Right ventricle myocardium inferior (tissue), 1 donor: ENCODE results near the gene GOLGB1. TPM values are rescaled to one million over a fixed set of nuclear protein-coding genes. Genes with fewer than 3 reads are reported as not detected.
"Not testable (repeated sequence)": the region's sequence is repeated elsewhere in the genome, so short reads cannot be mapped to it uniquely, and the experiment has no call there.

Experiments used
- ATAC-seq: fragments of 200-7000 bp; cut with Tn5 transposase; one replicate; pipeline ENCODE4 v1.9.1; 2020; ENCODE audit warnings: mild to moderate bottlenecking, moderate library complexity
- DNase-seq: peaks from one replicate; pipeline ENCODE4 v3.0.0; 2021; ENCODE audit errors: missing footprints
- intact Hi-C: fragments of 100-400 bp; cut with DNase I; formaldehyde crosslinking; loops from one replicate; pipeline ENCODE4 v1.11.0; 2022
- long read RNA-seq: library from polyadenylated mRNA; unstranded; transcript quantifications from one replicate; pipeline ENCODE4 v2.0.0, GENCODE V29; 2021
- total RNA-seq: library from RNA; stranded (reverse); fragmentation: NEBNext Ultra II Directional; extraction: Animal tissue kit (Norgen Biotek cat#: 25700); gene quantifications from one replicate; pipeline ENCODE4 v1.2.1, GENCODE V29; 2021
- donor health status: DM: no; HTN: yes; CAD: no; lungs with severe emphysema.

The GOLGB1 gene, protein sequence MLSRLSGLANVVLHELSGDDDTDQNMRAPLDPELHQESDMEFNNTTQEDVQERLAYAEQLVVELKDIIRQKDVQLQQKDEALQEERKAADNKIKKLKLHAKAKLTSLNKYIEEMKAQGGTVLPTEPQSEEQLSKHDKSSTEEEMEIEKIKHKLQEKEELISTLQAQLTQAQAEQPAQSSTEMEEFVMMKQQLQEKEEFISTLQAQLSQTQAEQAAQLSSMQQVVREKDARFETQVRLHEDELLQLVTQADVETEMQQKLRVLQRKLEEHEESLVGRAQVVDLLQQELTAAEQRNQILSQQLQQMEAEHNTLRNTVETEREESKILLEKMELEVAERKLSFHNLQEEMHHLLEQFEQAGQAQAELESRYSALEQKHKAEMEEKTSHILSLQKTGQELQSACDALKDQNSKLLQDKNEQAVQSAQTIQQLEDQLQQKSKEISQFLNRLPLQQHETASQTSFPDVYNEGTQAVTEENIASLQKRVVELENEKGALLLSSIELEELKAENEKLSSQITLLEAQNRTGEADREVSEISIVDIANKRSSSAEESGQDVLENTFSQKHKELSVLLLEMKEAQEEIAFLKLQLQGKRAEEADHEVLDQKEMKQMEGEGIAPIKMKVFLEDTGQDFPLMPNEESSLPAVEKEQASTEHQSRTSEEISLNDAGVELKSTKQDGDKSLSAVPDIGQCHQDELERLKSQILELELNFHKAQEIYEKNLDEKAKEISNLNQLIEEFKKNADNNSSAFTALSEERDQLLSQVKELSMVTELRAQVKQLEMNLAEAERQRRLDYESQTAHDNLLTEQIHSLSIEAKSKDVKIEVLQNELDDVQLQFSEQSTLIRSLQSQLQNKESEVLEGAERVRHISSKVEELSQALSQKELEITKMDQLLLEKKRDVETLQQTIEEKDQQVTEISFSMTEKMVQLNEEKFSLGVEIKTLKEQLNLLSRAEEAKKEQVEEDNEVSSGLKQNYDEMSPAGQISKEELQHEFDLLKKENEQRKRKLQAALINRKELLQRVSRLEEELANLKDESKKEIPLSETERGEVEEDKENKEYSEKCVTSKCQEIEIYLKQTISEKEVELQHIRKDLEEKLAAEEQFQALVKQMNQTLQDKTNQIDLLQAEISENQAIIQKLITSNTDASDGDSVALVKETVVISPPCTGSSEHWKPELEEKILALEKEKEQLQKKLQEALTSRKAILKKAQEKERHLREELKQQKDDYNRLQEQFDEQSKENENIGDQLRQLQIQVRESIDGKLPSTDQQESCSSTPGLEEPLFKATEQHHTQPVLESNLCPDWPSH (N-terminal part only)
- total RNA-seq, result 47.5 TPM
- long read RNA-seq, partial matches to known transcripts, result 3 of 4 reads
- long read RNA-seq, other reads (novel, unspliced or antisense), result 1 of 4 reads

DNA sequence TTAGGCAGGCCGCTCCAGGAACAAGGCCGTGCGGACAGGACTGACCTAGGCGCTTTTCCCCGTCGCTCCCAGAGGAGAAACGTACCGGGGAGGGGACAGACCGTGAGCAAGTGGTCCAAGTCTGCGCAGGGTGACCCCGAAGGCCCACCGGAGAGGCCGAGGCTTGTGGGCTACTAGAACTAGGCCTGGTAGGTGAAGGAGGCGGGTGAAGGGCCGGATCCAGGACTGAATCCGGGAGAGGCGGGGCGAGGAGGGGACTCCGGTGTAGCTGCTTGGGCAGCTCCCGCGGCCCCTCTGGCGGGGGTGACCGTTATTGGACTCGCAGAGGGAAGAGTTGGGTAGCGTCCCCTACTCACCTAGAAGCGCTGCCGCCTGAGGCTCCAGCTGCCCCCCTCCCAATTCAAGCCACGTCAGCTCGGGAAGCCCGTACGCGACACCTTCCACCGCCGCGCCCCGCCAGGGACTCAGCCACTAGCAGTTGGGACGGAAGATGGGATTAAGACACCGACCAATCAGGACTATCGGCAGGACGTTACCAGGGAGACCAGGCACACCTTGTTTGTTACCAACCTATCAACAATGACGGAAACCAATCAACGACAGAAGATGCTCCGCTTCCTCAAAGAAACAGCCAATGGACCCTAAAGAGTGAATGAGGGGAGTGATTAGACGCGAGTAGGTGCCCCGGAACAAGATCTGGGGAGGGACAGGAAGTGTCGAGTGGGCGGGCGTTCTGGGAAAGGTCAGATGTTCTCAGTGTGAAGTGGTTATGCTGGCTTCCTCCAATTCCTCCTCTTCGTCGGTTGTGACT, at the start of gene GOLGB1:
TSS of gene GOLGB1 (minus strand) at position 466 of the 811 bp plus-strand sequence. CDS start 18,770 bp downstream, outside the sequence.
- ATAC-seq (peak; percentile 97), DNase-seq (peak; percentile 95)
- intact Hi-C loops, result loop anchor here (5.0 to 10.0 kb wide), 3 partner anchors 52 to 205 kb away; partner anchors contain the start of gene POLQ

DNA sequence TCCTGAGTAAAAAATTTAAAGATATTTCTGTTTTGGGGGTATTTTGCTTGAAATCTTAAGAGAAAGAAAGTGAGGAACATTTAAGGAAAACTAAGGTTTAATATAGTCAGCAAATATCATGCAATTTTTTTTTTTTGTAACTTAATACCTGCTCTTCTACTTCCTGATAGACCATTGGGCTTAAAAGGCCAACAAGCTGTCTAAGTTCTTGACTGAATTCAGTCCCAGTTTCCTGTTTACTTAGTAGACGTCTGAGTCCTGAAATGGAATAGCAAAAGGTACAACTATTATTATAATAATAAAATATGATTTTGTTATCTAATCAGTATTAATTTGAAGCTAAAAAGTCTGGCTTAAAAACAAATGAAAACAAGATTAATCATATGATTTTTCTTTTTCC, 47.4 kb upstream of the GOLGB1 start:
- intact Hi-C loops, result no loop called here
- ATAC-seq, result no peak
- no peak for DNase-seq

DNA sequence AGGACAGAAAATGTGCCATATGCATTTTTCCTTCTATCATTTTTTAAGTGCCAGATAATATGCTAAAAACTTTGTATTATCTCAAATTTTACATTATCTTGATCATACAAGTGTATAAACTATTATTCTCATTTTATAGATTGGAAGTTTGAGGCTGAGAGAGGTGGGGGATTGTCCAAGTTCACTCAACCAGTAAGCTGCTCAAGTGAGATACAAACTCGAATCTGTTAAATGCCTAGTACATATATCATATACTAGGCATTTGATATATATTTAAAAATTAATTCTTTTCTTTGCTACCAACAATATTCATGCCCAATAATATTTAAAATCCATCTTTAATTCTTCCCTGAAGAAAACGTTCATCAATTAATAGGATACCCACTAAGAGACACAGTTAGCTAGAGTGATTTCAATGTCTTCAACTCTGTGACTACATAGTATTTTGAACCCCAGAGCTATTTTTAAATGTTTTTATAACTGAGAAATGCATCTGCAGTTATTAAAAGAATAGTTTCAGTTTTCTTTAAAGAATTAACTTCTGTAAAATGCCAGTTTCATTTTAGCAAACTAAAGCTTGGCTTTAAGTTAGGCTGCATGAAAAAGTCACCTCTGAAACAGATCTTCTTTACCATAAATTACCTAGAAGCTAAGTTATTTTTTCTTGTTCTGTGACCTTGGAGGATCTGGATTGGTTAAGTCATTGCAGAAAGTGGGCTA, 44.9 kb upstream of the GOLGB1 start:
- DNase-seq, result no peak
- ATAC-seq, result no peak
- intact Hi-C loops, result no loop called here

DNA sequence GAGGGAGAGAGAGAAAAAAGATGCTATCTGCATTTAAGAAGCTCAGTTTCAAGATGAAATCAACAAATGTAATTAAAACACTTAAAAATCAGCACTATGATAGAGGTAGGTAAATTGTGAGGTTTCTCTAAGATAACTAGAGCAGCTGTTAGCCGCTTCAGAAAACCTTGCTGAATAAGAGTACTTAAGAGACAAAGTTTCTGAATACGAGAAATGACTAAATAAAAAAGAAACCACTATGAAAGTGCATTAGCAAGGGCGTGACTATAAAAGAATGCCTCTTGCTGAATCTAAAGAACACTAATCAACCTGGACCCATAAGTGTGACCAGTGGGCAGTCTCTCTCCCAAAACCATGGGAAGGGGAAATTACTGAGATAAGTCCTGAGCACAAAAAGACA, 43.5 kb upstream of the GOLGB1 start:
- intact Hi-C loops, result no loop called here
- DNase-seq, result no peak
- ATAC-seq, result no peak

DNA sequence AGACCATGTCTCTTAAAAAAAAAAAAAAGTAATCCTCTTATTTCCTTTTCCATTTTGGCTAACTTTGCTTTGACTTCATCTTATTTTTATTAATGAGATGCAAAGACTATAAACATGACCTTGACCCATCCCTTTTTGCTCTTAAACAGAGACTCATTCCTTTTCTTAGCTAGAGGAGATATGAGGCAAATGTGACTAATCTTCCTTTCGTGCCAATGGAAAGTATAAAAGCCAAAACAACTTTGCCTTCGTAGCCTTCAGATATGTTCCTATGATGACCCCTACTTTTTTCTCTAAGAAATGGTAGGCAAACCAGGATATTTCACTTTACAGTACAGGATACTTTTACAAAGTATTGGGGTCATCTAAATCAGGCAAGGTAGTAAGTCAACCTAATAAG, 36.9 kb upstream of the GOLGB1 start:
- intact Hi-C loops, result no loop called here
- peak; percentile 56 for ATAC-seq
- no peak for DNase-seq

DNA sequence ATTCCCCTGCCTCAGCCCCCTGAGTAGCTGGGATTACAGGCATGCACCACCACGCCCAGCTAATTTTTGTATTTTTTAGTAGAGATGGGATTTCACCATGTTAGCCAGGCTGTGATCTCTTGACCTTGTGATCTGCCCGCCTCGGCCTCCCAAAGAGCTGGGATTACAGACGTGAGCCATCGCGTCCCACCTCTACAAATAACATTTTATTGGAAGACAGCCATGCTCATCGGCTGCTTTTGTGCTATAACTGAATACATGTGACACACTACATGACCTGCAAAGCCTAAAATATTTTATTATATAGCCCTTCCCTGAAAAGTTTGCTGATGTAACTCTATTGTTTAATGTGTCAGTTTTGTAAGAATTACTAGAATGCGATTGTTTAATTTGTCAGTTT, 33.2 kb upstream of the GOLGB1 start:
- DNase-seq, result peak; percentile 48
- intact Hi-C loops, ATAC-seq: not testable (repeated sequence)

DNA sequence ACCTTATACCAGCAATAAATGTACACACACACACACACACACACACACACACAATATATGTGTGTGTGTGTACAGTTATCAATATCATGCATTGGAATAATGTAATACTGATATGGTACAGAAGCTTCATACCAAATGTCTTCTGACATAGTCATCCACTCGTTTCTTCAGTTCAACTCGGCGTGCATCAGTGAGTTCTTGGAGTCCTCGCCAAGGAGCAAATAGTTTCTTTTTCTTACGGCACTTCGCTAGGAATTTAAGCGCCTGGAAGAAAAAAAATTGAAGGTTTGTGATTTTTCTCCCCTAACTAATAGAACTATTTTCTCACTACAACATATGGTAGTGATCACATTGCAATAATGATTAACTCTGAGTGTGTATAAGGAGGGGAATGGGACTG, 32.1 kb upstream of the GOLGB1 start:
- ATAC-seq (no peak), DNase-seq (no peak)
- intact Hi-C loops, result no loop called here

DNA sequence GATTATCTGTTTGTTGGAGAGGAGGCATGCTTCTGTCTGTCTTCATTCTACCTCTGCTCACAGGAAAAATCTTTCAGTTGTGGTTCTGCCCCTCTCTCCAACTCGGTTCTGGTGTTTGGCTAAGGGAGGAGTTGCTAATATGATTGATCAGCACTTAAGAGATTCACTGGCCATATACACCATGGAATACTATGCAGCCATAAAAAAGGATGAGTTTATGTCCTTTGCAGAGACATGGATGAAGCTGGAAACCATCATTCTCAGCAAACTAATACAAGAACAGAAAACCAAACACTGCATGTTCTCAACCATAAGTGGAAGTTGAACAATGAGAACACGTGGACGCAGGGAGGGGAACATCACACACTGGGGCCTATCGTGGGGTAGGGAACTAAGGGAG, 25.6 kb upstream of the GOLGB1 start:
- ATAC-seq, result not testable (repeated sequence)

DNA sequence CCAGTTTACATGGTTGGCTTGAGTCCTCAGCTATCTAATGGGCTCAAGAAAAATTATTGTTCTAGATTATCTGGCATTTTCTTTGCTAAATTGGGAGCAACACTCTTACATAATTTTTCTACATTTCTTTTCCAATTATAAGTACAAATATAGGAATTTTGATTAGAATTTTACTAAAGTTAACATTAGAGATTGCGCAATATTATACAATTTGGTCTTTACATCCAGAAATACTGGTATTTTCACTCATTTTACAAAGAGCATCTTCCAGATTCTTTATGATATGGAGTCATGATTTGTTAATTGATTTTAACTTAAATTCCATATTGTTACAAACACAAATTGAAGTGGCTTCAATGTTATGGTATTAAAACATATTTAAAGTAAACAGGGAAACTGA, 19.7 kb upstream of the GOLGB1 start:
- DNase-seq (no peak), ATAC-seq (no peak)

More for the DNA sequence above, 25.6 kb upstream of the GOLGB1 start:
- intact Hi-C loops, DNase-seq: not testable (repeated sequence)

DNA sequence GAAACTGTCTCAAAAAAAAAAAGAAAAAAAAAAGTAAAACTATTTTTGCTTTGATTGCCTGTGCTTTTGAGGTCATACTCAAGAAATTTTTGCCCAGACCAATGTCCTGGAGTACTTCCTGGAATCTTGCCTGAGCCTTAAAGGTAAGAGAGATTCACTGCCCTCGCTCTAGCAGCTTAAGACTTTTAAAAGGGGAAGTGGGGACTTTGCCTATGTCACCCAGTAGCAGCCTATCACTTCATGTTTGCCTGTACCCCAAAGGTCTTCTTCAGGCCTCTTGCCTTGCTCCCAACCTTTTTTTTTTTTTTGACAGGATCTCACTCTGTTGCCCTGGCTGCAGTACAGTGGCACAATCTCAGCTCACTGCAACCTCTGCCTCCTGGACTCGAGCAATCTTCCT, 18.9 kb upstream of the GOLGB1 start:
- ATAC-seq, result no peak
- DNase-seq, result no peak
- intact Hi-C loops, result no loop called here

More for the DNA sequence above, 19.7 kb upstream of the GOLGB1 start:
- intact Hi-C loops, result no loop called here

DNA sequence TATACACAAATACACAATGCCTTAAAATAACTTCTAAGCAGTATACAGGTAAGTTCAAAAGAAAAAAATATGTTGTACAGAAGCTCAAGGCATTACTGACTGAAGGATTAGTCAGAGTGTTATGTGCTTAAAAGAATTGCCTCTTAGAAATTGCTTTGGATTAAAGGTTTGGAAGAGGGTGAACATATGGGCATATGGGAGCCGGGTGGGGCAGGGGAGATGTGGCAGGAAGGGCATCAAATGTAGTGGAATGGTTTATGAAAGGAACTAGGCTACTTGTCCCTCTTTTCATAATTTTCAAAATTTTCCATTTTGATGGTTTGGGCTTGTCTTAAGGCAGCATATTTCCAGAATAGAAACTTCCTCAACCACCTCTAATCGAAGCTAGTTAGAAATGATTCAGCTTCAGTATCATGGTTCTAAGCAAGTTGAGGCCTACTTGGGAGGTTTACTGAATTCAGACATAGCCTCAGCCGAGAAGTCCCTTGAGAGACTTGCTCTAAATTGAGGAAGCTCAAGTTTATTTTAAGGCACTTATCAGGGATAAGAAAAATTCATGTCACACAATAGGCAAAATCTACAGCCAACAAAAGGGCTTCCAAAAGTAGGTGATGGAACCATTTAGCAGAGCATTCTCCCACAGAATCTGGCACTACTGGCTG, 10.1 kb upstream of the GOLGB1 start:
- ATAC-seq, result no peak
- intact Hi-C loops, result no loop called here
- no peak for DNase-seq

DNA sequence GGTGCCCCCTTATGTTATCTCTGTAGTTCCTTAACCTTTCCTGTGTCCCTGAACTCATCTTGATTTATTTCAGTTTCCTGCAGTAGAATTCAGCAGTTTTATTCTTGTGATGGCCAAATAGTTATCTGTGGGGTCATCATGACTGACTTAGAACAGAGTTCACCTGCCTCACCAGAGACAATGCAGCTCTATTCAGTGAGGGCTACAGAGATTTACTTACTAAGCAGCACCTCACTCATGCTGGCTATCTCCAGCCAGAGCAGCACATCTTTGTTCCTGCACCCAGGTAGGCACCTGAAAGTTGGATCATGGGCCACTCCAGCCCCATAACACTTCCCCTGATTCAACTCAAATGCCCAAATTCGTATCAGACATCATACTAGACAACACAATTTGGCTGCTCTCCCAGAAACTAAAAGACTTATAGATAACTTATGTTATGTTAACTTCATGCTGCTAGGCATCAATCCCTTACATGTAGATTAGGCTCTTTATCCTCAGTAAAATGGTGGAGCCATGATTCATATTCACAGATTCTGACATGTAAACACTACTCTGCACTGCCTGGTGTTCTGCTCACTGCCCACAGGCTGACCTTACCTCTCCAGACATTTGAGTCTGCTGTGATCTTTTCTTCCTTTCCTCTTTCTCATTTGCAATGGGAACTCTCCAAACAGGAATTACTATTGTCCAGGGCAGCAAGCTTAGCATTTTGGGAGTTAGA, 9.3 kb upstream of the GOLGB1 start:
- ATAC-seq (no peak), DNase-seq (no peak)
- intact Hi-C loops, result no loop called here

DNA sequence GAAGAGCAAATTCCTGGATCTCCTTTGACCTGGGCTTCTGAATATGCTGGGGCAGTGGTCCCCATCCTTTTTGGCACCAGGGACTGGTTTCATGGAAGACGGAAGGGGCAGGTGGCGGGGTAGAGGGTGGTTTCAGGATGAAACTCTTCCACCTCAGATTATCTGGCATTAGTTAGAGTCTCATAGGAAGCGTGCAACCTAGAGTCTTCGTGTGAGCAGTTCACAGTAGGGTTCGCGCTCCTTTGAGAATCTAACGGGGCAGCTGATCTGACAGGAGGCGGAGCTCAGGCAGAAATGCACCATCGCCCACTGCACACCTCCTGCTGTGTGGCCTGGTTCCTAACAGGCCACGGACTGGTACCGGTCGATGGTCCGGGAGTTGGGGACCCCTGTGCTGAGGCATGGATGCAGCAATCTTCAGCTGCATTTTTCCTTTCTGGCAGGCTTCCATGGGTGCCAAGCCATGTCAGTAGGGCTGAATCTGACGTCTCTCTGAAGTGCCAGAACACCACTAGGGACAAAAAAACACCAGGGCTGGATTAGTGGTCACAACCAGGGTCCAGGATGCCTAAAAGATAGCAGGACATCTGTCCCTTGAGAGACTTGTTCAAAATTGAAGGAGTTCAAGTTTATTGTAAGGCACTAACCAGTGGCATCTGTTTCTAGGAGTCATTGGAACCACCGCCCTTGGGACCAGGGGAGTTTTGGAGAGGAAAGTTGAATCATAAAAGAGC, 8.4 kb upstream of the GOLGB1 start:
- DNase-seq (peak; percentile 70), ATAC-seq (peak; percentile 7)
- intact Hi-C loops, result no loop called here

DNA sequence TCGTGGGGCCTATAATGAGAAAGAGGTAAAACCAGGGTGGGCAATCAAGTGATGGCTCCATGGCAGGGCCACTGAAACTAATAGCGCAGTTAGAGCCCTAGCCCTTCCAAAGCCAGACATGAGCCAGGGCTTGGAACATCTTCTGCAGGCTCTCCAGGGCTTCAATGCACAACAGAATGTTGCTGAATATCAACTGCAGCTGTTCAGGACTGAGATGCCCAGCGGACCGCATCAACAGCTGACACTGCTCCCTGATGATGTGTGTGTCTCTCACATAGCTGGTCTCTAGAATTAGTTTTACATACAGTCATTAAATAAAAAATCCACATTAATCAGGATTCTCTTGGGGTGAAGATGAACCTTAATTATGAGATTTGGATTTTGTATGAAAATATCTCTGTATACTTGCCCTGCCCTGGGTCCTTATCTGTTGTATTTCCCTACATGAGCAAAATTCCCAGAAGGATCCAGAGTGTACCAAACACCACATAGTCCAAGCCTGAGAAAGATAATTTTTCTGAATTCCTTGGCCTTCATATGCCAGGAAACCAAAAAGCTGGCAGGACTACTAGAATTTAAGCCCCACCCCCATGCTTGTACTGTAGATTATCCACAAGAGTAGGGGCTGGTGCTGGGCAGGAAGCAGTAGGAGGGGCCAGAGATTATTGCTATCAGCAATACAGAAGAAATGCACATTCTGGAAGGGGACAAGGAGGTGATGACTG, 7.7 kb upstream of the GOLGB1 start:
- DNase-seq, result peak; percentile 72
- peak; percentile 88 for ATAC-seq
- intact Hi-C loops, result no loop called here

DNA sequence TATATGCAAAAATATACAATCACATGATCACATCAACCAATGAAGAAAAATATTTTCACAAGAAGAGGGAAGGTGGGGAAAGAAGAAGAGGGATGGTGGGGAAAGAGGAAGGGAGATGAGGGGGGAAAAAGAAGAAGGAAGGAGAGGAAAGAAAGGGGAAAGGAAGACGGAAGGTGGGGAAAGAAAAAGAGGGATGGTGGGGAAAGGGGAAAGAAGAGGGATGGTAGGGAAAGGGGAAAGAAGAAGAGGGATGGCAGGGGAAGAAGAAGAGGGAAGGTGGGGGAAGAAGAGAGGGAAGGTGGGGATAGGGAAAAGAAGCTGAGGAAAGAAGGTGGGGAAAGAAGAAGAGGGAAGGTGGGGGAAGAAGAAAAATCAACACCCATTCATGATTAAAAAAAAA, 3.2 kb upstream of the GOLGB1 start:
- DNase-seq (no peak), ATAC-seq (no peak)
- intact Hi-C loops, result loop anchor here (5.0 kb wide), 1 partner anchor 80 kb away; no protein-coding TSS in a partner anchor
